ENCODE results near the gene VAV1. TPM values are rescaled to one million over a fixed set of nuclear protein-coding genes. Genes with fewer than 3 reads are reported as not detected.

The VAV1 gene
- total RNA-seq, 1 experiment from 2014 or later = not detected

- DNase-seq (ENCODE audit: low spot score) = no peak
Observed at GRCh38 chr19:6891761-6892385, 119.4 kb downstream of the VAV1 start.

- DNase-seq (ENCODE audit: low spot score) = no peak
Observed at GRCh38 chr19:6894313-6894712, 121.8 kb downstream of the VAV1 start.

- no peak for DNase-seq (ENCODE audit: low spot score)
Observed at GRCh38 chr19:6903446-6903845, 130.9 kb downstream of the VAV1 start.

GRCh38 chr19:6906559-6907060 lies 134.1 kb downstream of the VAV1 start:
- DNase-seq (ENCODE audit: low spot score) = no peak

Other genes starting within 250 kb of the VAV1 start
- gene TNFSF9, start 241.7 kb upstream of the VAV1 start, total RNA-seq (2014; rRNA removed; shearing (Covaris generic)) = not detected in 2 replicates
- gene CD70, start 181.6 kb upstream of the VAV1 start, total RNA-seq (2014; rRNA removed; shearing (Covaris generic)) = 22.7 and 57.3 TPM in 2 replicates
- 0.10 TPM in 1 of 2 replicates, not detected in the other for gene TNFSF14, start 102.5 kb upstream of the VAV1 start, total RNA-seq (2014; rRNA removed; shearing (Covaris generic))
- 0.47 and 1.9 TPM in 2 replicates for gene C3, start 52.1 kb upstream of the VAV1 start, total RNA-seq (2014; rRNA removed; shearing (Covaris generic))
- gene GPR108, start 35.1 kb upstream of the VAV1 start, total RNA-seq (2014; rRNA removed; shearing (Covaris generic)) = 57.8 and 62.3 TPM in 2 replicates
- 56.2 and 58.3 TPM in 2 replicates for gene TRIP10, start 33.0 kb upstream of the VAV1 start, total RNA-seq (2014; rRNA removed; shearing (Covaris generic))
- gene SH2D3A, start 5.3 kb upstream of the VAV1 start, total RNA-seq (2014; rRNA removed; shearing (Covaris generic)) = not detected in 2 replicates
- 0.45 and 1.1 TPM in 2 replicates for gene ADGRE1, start 114.9 kb downstream of the VAV1 start, total RNA-seq (2014; rRNA removed; shearing (Covaris generic))
- not detected in 2 replicates for gene MBD3L2B, start 248.7 kb downstream of the VAV1 start, total RNA-seq (2014; rRNA removed; shearing (Covaris generic))

Data from A172 (cell line).